HG03060 (cell line): ENCODE measurements around the gene PARD6B.
"Not testable (repeated sequence)": the region's sequence is repeated elsewhere in the genome, so short reads cannot be mapped to it uniquely, and the experiment has no call there.

Source experiments
- ATAC-seq: cut with Tn5 transposase; IDR thresholded peaks from one replicate; pipeline ENCODE4 v1.9.1; 2021; ENCODE audit warnings: low read depth, moderate number of reproducible peaks; ENCODE audit not compliant: unreplicated experiment

Gene PARD6B

DNA sequence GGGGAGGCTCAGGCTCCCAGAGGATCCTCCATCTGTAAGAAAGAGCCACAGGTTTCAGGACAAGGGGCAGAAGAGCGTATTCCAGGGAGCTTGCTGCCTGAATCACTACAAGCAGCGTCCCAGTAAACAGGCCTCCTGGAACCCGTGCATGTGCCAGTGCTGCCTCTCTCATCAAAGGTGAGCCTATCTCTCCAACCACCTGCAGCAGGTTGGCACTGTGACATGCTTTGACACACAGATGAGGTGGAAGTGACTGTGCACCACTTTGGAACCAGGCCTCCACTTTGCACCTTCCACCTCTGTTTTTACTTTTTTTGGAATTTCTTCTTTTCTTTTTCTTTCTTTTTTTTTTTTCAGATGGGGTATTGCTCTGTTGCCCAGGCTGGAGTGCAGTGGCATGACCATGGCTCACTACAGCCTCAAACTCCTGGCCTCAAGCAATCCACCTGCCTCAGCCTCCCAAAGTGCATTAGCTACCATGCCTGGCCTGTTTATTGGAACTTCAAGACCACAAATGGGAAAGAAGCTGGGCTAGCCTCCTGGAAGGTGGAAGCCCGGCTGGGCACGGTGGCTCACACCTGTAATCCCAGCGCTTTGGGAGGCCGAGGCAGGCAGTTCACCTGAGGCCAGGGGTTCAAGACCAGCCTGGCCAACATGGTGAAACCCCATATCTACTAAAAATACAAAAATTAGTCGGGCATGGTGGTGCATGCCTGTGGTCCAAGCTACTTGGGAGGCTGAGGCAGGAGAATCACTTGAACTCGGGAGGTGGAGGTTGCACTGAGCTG is 27.5 kb upstream of the PARD6B start:
- not testable (repeated sequence) for ATAC-seq

DNA sequence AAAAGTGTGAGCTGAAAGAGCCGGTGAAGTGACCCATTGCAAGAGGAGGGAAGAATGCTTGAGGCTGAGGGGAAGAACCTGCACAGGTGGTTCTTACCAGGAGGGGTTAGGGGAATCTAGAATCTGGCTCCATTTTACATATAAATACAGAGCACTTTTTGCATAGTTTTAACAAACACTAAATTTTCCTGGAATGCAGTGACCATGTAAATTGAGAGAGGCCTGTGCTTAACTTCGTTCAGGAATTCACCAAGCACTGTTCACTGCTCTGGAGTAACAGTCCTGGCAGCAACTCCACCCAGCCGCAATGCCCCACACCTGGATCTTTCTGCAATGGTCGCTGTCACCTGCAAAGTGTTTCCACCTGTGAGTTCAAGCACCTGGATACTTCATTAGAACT is 26.9 kb upstream of the PARD6B start:
- ATAC-seq = no peak

DNA sequence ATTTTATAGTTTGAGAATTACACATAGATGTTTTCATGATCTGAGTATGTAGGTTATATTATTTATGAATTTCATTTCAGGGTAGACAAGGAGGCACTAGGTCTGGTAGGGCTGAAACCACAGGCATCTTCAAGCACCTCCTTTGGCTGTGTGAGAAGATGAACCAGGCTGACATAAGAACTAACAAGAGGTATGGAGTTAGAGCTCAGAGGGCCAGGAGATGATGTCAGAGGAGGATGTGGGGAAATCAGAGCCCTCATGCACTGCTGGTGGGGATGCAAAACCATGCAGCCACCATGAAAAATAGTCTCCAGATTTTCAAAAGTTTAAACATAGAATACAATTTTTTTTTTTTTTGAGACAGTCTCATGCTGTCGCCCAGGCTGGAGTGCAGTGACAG is 26.4 kb upstream of the PARD6B start:
- no peak for ATAC-seq

DNA sequence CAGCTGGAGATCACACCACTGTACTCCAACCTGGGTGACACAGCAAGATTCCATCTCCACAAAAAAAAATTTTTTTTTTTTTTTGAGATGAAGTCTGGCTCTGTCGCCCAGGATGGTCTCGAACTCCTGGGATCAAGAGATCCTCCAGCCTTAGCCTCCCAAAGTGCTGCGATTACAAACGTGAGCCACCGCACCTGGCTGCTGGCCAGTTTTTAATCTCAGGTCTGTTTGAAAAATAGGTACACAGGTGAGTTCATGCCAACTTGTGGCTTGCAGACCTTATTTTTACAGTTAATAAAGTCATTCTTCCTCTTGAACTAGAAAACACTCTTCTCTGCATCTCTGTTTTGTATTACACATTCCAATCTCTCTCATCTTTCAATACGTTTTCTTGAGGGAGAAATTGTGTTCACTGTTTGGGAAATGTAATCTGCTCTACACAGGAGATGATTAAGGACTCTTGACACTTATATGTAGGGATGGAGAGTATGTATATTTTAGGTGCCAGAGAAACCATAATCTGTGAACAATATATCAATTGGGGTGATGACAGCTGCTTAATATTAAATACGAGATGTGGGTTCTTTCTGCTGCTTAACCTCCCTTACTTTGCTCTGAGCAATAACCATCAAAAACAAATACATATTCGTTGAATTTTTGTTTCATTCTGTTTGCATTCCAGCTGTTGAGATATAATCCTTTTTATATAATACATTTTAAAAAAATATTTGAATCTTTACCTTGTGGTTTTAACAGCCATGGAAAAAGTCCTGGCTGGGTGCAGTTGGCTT is 22.3 kb upstream of the PARD6B start:
- ATAC-seq = no peak

DNA sequence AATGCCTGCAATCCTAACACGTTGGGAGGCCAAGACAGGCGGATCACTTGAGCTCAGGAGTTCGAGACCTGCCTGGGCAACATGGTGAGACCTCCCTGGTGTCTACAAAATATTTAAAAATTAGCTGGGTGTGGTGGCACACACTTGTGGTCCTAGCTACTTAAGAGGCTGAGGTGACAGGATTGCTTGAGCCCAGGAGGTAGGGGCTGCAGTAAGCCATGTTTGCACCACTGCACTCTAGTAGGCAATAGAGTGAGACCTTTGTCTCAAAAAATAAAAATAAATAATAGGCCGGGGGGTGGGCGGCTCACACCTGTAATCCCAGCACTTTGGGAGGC is 21.8 kb upstream of the PARD6B start:
- ATAC-seq = no peak

DNA sequence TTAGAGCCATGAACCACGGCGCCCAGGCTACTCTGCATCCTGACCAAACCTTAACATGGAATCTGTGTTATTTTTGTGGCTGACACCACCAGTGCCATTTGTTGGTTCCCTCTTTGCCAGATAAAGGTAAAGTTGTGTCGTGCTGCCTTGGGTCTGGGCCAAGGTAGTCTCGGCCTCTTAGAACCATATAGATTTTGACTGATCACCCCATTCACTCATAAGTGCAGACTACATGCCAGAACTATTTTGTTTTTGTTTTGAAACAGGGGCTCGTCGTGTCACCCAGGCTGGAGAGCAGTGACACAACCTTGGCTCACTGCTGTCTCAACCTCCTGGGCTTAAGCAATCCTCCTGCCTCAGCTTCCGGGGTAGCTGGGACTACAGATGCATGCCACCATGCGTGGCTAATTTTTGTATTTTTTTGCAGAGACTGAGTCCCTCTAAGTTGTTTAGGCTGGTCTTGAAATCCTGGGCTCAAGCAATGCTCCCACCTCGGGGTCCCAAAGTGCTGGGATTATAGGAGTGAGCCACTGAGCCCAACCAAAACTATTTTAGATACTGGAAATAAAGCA is 20.8 kb upstream of the PARD6B start:
- ATAC-seq = no peak

DNA sequence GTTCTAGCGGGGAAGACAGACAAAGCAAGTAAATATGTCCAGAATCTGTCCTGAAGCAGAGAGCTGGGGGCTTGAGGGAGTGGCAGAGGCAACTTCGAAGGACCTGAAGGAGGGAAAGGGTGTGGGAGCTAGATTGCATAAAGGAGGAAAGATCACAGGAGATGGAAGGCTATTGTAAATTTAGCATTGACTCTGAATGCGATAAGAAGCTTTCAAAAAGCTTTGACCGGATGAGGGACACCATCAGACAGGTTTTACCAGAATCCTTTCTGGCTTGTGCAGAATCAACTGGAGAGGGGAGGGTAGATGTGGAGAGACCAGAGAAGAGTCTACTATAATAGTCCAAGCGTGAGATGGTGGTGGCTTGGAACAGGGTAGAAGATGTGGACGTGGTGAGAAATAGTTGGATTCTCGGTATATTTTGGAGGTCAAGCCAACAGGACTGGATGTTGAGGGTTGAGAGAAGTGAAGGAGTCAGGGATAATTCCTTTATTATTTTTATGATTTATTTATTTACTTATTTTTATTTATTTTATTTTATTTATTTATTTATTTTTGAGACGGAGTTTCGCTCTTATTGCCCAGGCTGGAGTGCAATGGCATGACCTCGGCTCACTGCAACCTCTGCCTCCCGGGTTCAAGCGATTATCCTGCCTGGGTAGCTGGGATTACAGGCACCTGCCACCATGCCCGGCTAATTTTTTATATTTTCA is 20.1 kb upstream of the PARD6B start:
- ATAC-seq = no peak

DNA sequence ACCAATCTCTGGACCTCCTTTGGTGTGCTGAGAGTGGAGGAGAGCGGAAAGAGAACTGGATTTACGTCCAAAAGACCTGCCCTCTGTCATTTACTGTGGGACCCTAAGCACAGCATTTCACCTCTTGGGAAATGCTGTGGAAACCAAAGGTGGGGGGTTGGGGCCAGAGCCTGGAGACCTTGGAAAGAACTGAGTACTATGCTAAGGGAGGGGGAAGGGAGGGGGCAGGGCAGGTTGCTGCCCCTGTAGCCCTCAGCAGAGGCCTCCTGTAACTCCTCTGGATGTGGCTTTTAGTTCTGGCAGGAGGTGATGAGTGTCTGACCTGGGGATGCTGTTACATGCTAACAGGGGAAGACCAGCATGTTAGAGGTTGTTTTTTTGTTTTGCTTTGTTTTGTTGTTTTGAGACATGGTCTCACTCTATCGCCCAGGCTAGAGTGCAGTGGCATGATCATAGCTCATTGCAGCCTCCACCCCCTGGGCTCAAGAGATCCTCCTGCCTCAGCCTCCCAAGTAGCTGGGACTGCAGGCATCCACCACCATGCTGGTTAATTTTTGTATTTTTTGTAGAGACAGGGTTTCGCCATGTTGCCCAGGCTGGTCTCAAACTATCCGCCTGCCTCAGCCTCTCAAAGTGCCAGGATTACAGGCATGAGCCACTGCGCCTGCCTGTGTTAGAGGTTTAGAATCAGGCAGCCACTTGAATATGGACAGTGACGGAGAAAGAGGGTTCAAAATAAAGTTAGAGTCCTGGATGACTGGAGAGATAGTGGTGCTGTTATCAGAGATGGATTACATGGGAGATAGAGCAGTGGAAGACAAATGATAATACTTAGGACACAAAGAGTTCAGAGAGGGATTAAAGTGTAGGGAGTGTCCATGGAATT is 18.4 kb upstream of the PARD6B start:
- ATAC-seq = no peak

DNA sequence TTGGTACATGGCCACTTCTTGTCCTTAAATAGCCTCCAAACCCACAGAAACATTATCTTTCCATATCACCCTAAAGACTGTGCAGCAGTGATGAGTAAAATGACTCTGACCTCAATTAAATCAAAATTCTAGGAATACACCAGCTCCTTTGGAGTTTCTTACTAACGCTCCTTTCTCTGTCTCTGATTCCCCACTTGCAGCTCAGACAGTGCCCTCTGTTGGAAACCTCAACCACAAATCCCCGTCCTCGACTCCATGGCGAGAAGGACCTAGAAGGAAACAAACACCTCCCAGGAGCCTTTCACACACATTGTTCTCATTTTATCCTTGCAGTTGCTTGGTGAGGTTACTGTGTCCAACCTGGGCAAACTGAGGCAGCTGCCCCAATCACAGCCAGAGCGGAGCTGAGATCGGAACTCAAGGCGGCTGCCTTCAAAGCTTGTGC is 17.7 kb upstream of the PARD6B start:
- ATAC-seq = no peak

DNA sequence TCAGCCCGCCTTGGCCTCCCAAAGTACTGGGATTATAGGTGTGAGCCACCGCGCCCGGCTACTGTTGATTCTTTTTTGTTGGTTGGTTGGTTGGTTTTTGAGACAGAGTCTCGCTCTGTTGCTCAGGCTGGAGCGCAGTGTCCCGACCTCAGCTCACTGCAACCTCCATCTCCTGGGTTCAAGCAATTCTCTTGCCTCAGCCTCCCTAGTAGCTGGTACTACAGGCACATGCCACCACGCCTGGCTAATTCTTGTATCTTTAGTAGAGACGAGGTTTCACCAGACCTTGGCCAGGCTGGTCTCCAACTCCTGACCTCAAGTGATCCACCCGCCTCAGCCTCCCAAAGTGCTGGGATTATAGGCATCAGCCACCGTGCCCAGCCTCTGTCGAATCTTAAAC is 17.0 kb upstream of the PARD6B start:
- ATAC-seq = not testable (repeated sequence)

DNA sequence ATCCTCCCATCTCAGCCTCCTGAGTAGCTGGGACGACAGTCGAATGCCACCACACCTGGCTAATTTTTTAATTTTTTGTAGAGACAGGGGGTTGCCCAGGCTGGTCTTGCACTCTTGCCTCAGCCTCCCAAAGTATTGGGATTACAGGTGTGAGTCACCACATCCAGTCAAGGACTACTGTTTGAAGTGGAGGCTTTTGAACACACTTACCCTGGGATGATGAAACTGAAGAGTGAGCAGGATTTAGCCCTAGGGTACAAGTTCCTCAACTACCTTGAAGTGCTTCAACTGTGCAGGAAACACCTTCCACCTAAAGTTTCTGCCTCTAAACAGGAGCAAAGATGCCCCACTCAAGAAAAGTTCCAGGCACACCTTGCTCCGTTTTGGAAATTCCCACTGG is 15.7 kb upstream of the PARD6B start:
- ATAC-seq = no peak

DNA sequence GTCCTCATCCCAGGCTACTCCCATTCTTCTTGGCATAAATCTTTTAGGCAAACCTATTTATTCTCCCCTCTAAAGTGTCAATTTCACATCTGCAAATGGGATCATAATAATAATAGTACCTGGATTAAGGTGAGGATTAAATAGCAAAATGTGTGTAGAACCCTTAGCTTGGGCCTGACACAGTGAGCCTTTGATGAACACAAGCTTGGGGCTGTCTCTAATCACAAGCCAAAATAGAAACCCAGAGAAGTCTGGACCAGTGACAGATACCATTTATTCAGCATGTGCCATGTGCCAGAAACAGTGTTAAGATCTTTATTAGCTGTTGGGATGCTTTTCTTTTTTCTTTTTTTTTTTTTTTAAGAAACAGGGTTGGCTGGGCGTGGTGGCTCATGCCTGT is 14.9 kb upstream of the PARD6B start:
- ATAC-seq = no peak

DNA sequence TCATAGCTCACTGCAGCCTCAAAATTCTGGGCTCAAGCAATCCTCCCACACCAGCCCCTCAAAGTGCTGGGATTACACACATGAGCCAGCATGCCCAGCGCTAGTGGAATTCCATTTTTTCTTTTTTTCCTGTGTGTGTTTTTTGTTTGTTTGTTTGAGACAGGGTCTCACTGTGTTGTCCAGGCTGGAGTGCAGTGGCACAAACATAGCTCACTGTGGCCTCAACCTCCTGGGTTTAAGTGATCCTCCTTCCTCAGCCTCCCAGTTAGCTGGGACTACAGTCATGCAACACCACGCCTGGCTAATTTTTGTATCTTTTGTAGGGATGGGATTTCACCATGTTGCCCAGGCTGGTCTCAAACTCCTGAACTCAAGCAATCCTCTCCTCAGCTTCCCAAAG is 14.1 kb upstream of the PARD6B start:
- ATAC-seq = no peak

DNA sequence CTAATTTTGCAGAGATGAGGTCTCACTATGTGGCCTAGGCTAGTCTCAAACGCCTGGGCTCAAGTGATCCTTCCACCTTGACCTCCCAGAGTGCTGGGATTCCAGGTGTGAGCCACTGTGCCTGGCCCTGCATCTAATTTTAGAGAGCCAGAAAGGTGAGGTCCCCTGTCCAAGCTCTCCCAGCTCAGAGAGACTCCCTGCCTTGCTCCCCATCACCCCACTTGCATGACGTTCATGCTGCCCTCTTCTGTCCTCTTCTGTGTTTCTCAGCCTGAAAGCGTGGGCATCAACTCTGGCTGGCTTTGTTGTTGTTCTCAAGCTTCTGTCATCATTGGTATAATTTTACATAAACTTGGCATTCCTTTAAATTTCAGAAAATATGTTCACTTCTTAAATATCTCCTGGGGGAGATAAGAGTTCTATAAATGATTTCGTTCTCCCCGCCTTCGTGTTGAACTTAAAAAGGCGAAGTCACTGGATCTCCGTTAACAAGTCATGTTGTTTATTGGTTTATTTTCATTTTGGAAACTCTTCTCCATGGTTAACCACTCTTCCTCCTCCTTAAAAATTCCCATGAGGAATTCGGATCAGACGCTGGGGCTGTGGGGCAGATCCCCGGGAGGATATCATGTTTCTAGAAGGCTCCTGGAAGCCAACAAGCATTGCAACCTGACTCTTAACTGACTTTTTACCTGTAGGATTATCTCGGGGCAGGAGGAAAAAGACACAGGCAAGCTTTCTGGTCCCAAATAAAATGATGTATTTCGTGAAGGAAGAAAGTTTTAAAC is 13.2 kb upstream of the PARD6B start:
- no peak for ATAC-seq

DNA sequence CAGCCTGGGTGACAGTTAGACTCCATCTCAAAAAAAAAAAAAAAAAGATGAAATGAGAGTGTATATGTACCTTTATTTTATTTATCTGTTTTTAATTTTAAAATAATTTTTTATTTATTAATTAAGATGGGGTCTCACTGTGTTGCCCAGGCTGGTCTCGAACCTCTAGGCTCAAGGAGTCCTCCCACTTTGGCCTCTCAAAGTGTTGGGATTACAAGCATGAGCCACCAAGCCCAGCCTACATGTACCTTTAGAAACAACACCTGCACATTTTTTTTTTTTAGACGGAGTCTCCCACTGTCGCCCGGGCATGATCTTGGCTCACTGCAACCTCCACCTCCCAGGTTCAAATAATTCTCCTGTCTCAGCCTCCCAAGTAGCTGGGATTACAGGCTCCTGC is 12.1 kb upstream of the PARD6B start:
- ATAC-seq = no peak

DNA sequence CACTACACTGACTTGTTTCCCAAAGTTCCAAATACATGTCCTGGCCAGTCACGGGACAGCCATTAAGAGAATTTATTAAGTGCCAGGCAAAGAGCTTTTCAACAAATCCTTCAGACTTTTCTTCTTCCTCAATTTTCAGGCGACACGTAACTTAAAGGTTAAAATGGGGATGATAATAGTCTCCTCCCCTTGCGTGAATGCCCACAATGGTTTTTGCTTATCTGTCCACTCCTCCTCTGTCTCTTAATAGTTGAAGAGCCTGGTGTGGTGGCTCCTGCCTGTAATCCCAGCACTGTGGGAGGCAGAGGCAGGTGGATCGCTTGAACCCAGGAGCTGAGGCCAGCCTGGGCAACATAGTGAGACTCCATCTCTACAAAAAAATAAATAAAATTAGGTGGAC is 11.4 kb upstream of the PARD6B start:
- ATAC-seq = no peak

DNA sequence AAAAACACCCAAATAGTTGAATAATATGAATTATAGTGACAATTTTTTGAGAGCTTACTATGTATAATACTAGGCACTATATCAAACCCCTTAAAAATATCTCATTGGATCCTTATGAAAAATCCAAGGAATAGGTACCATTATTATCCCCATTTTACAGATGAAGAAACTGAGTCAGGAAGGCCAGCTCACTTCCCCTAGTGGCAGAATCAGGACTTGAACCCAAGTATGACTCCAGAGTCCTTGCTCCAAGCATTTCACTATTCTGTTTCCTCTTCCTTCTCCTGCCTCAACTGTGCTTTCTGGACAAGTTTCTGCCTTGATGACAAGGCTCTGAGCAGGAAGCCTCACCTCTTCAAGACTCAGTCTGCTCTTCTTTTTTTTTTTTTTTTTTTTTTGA is 10.8 kb upstream of the PARD6B start:
- no peak for ATAC-seq

DNA sequence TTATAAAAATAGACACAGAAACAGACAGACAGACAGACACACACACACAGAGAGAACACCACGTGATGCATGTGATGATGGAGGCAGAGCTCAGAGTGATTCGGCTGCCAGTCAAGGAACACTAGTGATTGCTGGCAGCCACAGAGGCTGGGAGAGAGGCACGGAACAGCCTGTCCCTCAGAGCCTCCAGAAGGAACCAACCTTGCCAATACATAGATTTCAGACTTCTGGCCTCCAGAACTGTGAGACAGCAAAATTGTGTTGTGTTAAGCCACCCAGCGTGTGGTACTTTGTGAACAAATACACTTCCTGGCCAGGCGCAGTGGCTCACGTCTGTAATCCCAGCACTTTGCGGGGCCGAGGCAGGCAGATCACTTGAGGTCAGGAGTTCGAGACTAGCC is 9.5 kb upstream of the PARD6B start:
- no peak for ATAC-seq

DNA sequence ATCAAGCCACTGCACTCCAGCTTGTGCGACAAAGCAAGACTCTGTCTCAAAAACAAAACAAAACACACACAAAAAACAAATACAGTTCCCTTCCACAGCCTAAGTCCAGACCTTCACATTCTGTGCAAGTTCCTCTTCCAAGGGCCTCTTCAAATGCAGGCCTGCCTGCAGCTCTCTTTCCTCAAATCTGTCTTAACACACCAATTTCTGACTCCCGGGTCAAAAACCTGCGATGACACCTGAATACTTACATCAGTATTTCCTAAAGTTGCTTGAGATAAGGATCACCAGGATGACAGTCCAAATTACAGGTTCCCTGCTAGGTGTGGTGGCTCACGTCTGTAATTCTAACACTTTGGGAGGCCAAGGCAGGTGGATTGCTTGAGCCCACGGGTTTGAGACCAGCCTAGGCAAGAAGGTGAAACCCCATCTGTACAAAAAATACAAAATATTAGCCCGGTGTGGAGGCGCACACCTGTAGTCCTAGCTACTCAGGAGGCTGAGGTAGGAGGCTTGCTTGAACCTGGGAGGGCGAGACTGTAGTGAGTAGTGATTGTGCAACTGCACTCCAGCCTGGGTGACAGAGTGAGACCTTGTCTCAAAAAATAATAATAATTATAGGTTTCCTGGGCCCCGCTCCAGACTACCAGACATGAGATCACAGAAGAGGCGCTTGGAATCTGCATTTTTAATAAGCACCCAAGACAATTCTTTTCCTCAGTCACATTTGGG is 8.8 kb upstream of the PARD6B start:
- no peak for ATAC-seq
